K562 (cell line): ENCODE results near the gene SLC25A18.
A peak's percentile ranks its signal among the peaks of the same experiment; 100 is the strongest.

Experiments
- FOXA3 ChIP-seq, 2 experiments: fragments of 450-650 bp in 1 of 2; sonication (generic) in 1 of 2; formaldehyde crosslinking; IDR thresholded peaks in 1 of 2; conservative IDR thresholded peaks in 1 of 2; 2 replicates each; pipeline versions ENCODE4 v1.4.0 to v1.8.0; 2020 to 2022; ENCODE audit warnings: mild to moderate bottlenecking in 2 of 2, missing genetic modification reagents in 1 of 2
- FOXJ3 ChIP-seq: sonication (generic); formaldehyde crosslinking; IDR thresholded peaks from 2 replicates; pipeline ENCODE4 v1.4.0; 2020; ENCODE audit warnings: mild to moderate bottlenecking, missing genetic modification reagents
- ZBTB7A ChIP-seq: IDR thresholded peaks from 2 replicates; pipeline ENCODE4 v1.6.1; 2011; ENCODE audit warnings: low read depth, mild to moderate bottlenecking, low read length, moderate library complexity, borderline replicate concordance; ENCODE audit not compliant: control insufficient read depth
- ZKSCAN1 ChIP-seq: fragments of 150-350 bp; IDR thresholded peaks from 2 replicates; pipeline ENCODE4 v1.6.1; 2016; ENCODE audit warnings: low read depth, low read length
- ZNF274 ChIP-seq: IDR thresholded peaks from 2 replicates; pipeline ENCODE4 v1.6.1; 2011; ENCODE audit warnings: low read depth, mild to moderate bottlenecking, low read length, moderate library complexity, borderline replicate concordance
- TF ChIP-seq, protein P1 (sequence below): sonication (generic); formaldehyde crosslinking; IDR thresholded peaks from 2 replicates; pipeline ENCODE4 v1.5.0; 2020; ENCODE audit warnings: missing genetic modification reagents
- TF ChIP-seq, protein P2 (sequence below): sonication (generic); formaldehyde crosslinking; IDR thresholded peaks from 2 replicates; pipeline ENCODE4 v1.9.0; 2022; ENCODE audit warnings: mild to moderate bottlenecking, missing genetic modification reagents

GRCh38 chr22:17639247-17639741 lies 76.0 kb downstream of the SLC25A18 start:
- TF ChIP-seq, protein P1, sequence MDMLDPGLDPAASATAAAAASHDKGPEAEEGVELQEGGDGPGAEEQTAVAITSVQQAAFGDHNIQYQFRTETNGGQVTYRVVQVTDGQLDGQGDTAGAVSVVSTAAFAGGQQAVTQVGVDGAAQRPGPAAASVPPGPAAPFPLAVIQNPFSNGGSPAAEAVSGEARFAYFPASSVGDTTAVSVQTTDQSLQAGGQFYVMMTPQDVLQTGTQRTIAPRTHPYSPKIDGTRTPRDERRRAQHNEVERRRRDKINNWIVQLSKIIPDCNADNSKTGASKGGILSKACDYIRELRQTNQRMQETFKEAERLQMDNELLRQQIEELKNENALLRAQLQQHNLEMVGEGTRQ (CRISPR knock-in tag): no peak
- TF ChIP-seq, protein P2, sequence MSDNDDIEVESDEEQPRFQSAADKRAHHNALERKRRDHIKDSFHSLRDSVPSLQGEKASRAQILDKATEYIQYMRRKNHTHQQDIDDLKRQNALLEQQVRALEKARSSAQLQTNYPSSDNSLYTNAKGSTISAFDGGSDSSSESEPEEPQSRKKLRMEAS: no peak
- no peak for TF ChIP-seq ZKSCAN1
- 0 out of 2 replicates have a peak, but pooled peaks have one; percentile 7 for TF ChIP-seq FOXJ3 (CRISPR knock-in tag)
- TF ChIP-seq ZNF274: no peak
- TF ChIP-seq FOXA3 (CRISPR knock-in tag; conservative IDR thresholded peaks at IDR 0.05 in 1 of 2, IDR thresholded peaks at IDR 0.05 in 1 of 2): peak; percentile 43 to 71; a peak in 3 of 4 replicates
- no peak for TF ChIP-seq ZBTB7A
